Epithelial cell of esophagus (primary cell): ENCODE data around the gene ARHGAP22.

Experiments used
- DNase-seq: peaks from one replicate; pipeline ENCODE4 v3.0.0; 2010; ENCODE audit warnings: low read depth
- H3K4me3 ChIP-seq: 2 replicates; pipeline ENCODE4 v1.5.1; 2011; ENCODE audit warnings: mild to moderate bottlenecking, low read length, control low read depth
- TF ChIP-seq, protein P1 (sequence below): IDR thresholded peaks from 2 replicates; pipeline ENCODE4 v1.5.1; 2011; ENCODE audit warnings: low read depth, mild to moderate bottlenecking, low read length, control low read depth, inconsistent platforms; ENCODE audit not compliant: insufficient read depth; ENCODE audit errors: missing control alignments

ARHGAP22 gene

DNA sequence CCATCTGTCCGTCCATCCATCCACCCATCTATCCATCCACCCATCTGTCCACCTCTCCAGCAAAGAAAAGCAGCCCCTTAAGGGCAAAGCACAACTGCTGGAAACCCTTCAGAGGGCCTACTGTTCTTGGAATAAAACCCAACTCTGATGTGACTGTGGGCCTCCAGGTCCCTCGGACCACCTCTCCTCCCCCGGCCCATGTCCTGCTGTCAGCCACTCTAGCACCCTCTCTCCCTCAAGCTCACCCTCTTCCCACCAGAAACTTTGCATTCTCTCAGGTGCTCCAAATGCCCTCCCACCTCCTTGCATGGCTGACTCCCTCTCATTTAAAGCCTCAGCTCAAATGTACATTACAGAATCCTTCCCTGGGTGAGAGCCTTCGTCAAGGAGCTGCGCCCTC, 110.3 kb downstream of the ARHGAP22 start:
- no peak overlapping the region for H3K4me3 ChIP-seq
- DNase-seq, result no peak
- TF ChIP-seq, protein P1, sequence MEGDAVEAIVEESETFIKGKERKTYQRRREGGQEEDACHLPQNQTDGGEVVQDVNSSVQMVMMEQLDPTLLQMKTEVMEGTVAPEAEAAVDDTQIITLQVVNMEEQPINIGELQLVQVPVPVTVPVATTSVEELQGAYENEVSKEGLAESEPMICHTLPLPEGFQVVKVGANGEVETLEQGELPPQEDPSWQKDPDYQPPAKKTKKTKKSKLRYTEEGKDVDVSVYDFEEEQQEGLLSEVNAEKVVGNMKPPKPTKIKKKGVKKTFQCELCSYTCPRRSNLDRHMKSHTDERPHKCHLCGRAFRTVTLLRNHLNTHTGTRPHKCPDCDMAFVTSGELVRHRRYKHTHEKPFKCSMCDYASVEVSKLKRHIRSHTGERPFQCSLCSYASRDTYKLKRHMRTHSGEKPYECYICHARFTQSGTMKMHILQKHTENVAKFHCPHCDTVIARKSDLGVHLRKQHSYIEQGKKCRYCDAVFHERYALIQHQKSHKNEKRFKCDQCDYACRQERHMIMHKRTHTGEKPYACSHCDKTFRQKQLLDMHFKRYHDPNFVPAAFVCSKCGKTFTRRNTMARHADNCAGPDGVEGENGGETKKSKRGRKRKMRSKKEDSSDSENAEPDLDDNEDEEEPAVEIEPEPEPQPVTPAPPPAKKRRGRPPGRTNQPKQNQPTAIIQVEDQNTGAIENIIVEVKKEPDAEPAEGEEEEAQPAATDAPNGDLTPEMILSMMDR, result no peak

DNA sequence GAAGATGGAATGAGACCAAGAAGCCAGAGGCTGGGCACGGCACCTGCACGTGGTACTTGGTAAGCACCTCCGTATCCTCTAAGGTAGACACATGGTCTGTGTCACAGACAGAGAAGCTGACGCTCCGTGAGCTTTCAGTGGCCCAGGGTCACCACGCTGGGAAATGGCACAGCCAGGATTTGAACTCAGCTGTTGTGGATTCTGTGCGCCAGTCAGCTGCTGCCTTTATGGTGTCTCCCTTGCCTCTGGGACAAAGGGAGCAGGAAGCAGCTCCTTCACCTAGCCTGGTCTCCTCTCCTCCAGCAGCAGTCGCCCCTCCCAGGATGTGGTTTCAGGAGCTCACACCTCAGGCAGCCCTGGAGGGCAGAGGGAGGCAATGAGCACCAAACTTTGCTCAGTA, 110.8 kb downstream of the ARHGAP22 start:
- no peak overlapping the region for H3K4me3 ChIP-seq
- DNase-seq, result no peak
- TF ChIP-seq, protein P1, result no peak

DNA sequence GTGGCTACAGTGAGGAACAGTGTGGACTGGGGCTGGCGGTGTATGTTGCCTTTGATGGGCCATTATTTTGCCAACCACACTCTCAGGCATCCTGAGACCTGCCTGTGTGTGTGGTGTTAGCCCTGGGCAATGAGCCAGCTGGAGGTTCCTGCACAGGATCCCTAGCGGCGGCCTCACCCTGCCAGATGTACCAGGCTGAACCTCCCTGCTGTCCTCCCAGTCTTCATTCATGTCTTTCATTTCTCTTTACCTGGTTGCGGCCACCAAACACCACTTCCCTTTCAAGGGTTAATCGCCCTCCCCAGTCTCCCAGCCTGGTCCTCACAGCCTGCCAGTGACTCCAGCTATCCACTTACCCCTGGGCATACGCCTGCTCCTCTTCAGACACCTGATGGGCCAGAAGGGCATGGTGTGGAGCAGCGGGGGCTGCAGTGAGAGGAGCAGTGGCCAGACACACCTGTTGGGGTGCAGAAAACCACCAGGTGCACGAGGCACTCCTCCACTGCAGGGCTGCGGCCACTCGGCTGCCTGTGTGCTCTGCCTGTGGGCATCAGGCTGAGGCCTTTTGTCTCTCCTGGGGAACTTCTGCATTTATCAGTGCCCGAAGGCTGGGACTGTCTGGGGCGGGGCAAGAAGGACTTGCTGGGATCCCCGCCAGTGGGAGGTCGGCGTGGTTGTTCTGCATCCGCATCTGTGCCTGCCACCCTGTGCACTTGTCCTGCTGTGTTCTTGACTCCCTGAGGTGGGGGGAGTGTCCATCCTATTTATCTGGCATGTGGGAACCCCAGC, 111.6 kb downstream of the ARHGAP22 start:
- no peak overlapping the region for H3K4me3 ChIP-seq
- TF ChIP-seq, protein P1, result peak; percentile 20
- peak; percentile 58 for DNase-seq

DNA sequence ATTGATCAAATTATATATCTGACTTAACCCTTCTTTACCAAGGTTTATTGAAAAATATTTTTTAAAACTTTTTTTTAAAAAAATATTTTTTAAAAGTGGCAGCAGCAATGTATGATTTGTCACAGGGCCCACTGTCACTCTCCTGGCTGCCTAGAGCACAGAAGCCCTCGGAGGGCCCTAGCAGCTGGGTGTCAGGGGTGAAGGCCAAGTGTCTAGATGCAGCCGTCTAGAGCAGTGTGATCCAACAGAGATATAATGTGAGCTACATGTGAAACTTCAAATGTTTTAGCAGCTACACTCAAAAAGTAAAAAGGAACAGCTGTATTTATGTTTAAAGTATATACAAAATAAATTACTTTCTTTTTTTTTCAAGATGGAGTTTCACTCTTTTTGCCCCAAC, 112.7 kb downstream of the ARHGAP22 start:
- TF ChIP-seq, protein P1, result no peak
- H3K4me3 ChIP-seq, result no peak overlapping the region
- DNase-seq, result no peak

DNA sequence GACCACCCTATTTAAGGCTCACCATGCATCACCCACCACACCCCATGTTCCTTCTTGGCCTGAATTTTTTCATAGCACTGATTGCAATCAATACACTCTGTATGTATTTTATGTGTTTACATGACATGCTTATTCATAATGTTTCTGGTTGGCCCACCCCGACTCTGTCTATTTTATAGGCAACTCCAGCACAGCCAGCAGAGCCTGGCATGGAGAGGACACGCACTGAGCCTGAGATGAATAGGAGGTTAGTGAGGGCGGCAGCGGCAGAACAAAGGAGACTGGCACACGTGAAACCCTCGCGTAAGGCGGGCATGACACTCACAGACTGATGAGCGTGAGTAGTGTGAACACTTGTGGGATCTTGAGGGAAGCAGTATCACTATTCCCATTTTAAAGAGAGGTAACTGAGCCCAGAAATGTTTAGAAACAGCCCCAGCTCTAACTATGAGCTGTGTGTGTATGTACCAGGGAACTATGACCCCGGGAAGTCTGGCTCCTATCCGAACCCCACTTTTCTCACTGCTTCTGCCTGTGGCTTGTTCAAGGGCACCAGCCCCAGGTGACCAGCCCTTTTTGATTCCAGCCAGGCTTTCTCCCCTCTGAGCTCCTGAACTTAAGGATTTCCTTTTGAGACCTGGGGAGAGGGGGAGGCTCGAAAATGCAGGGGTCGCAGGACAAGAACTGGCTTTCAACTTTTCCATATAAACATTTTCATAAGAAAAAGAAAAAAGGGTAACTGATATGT, 113.3 kb downstream of the ARHGAP22 start:
- no peak for DNase-seq
- TF ChIP-seq, protein P1, result no peak
- no peak overlapping the region for H3K4me3 ChIP-seq

DNA sequence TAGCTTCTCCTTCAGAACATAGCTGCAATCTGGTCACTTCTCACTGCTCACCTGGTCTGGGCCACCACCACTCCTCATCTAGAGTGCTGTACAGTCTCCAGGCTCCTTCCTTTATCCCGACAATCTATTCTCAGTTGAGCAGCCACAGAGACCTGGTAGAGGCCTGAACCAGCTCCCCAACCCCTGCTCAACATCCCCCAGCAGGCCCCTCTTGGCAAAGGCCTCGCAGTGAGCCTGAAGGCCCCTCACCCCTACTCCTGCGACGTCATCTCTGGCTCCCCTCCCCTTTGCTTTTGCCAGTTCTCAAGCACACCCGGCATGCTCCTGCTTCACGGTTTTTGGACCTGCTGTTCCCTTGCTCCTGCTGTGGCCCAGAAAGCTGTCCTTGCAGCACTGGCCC, 113.9 kb downstream of the ARHGAP22 start:
- TF ChIP-seq, protein P1, result no peak
- no peak for DNase-seq
- H3K4me3 ChIP-seq, result no peak overlapping the region
